ENCODE data around the gene CDH5. TPM values are rescaled to one million over a fixed set of nuclear protein-coding genes. Genes with fewer than 3 reads are reported as not detected.

CDH5 gene
- total RNA-seq, 2 experiments from 2014 or later: not detected

GRCh38 chr16:66359811-66360608 lies 6.5 kb upstream of the CDH5 start:
- no peak for ATAC-seq
- CTCF ChIA-PET: interaction anchor here (1.2 to 1.6 kb wide), 3 partner anchors 8 to 16 kb away, joined by 3 to 4 read pairs (median 4); no protein-coding TSS in a partner anchor
- Mint-ChIP-seq H3K27ac (no peak overlapping the region), H3K9me3 (ENCODE audit: low read depth) (no peaks in the 10 kb centered on the region), H3K27me3 (peaks cover 62% of the 10 kb centered on the region), H3K36me3 (no peaks in the 10 kb centered on the region), H3K4me3 (no peak overlapping the region), H3K4me1 (peaks cover 8% of the 10 kb centered on the region)
- DNase-seq: no peak

- peaks cover 67% of the 10 kb centered on the region for H3K27me3 Mint-ChIP-seq
- no peak overlapping the region for H3K27ac Mint-ChIP-seq
- no peak overlapping the region for H3K4me3 Mint-ChIP-seq
Measured at GRCh38 chr16:66360624-66361324, 5.7 kb upstream of the CDH5 start.

GRCh38 chr16:66361604-66362135 lies 4.8 kb upstream of the CDH5 start:
- no peak overlapping the region for H3K27ac Mint-ChIP-seq
- no peak for ATAC-seq
- peaks cover 8% of the 10 kb centered on the region for H3K4me1 Mint-ChIP-seq
- DNase-seq: no peak
- no peaks in the 10 kb centered on the region for H3K9me3 Mint-ChIP-seq (ENCODE audit: low read depth)
- H3K4me3 Mint-ChIP-seq: no peak overlapping the region
- H3K27me3 Mint-ChIP-seq: peaks cover 65% of the 10 kb centered on the region
- CTCF ChIA-PET: no interaction called here
- no peaks in the 10 kb centered on the region for H3K36me3 Mint-ChIP-seq

More at GRCh38 chr16:66360624-66361324, 5.7 kb upstream of the CDH5 start:
- DNase-seq (no peak), ATAC-seq (no peak)
- Mint-ChIP-seq H3K36me3 (no peaks in the 10 kb centered on the region), H3K4me1 (peaks cover 8% of the 10 kb centered on the region), H3K9me3 (ENCODE audit: low read depth) (no peaks in the 10 kb centered on the region)
- CTCF ChIA-PET: no interaction called here

- H3K9me3 Mint-ChIP-seq (ENCODE audit: low read depth): no peaks in the 10 kb centered on the region
- no peak overlapping the region for H3K4me3 Mint-ChIP-seq
- no peak for ATAC-seq
- H3K27me3 Mint-ChIP-seq: peaks cover 58% of the 10 kb centered on the region
- DNase-seq: no peak
- H3K27ac Mint-ChIP-seq: no peak overlapping the region
- peaks cover 8% of the 10 kb centered on the region for H3K4me1 Mint-ChIP-seq
- CTCF ChIA-PET: interaction anchor here (1.2 kb wide), 1 partner anchor 18 kb away, joined by 3 read pairs; no protein-coding TSS in a partner anchor
- H3K36me3 Mint-ChIP-seq: no peaks in the 10 kb centered on the region
Measured at GRCh38 chr16:66363211-66363777, 3.2 kb upstream of the CDH5 start.

- CTCF ChIA-PET: interaction anchor here (1.8 kb wide), 1 partner anchor 22 kb away, joined by 5 read pairs; no protein-coding TSS in a partner anchor
- ATAC-seq (no peak), DNase-seq (no peak)
- H3K27me3 Mint-ChIP-seq: peaks cover 53% of the 10 kb centered on the region
- no peak overlapping the region for H3K4me3 Mint-ChIP-seq
- H3K27ac Mint-ChIP-seq: no peak overlapping the region
- H3K9me3 Mint-ChIP-seq (ENCODE audit: low read depth): no peaks in the 10 kb centered on the region
- H3K4me1 Mint-ChIP-seq: peaks cover 16% of the 10 kb centered on the region
- no peaks in the 10 kb centered on the region for H3K36me3 Mint-ChIP-seq
Measured at GRCh38 chr16:66364117-66364958, 2.2 kb upstream of the CDH5 start.

- CTCF ChIA-PET: interaction anchor here (1.2 to 1.8 kb wide), 3 partner anchors 8 to 23 kb away, joined by 3 to 5 read pairs (median 4); no protein-coding TSS in a partner anchor
- DNase-seq: no peak
- Mint-ChIP-seq H3K27me3 (peaks cover 49% of the 10 kb centered on the region), H3K36me3 (no peaks in the 10 kb centered on the region), H3K4me1 (peaks cover 16% of the 10 kb centered on the region), H3K4me3 (no peak overlapping the region), H3K27ac (no peak overlapping the region), H3K9me3 (ENCODE audit: low read depth) (no peaks in the 10 kb centered on the region)
- ATAC-seq: no peak
Measured at GRCh38 chr16:66364959-66365306, 1.6 kb upstream of the CDH5 start.

- ATAC-seq (no peak), DNase-seq (no peak)
- no peak overlapping the region for H3K4me3 Mint-ChIP-seq
- CTCF ChIA-PET: interaction anchor here (1.2 to 1.8 kb wide), 3 partner anchors 9 to 23 kb away, joined by 3 to 5 read pairs (median 4); no protein-coding TSS in a partner anchor
- H3K36me3 Mint-ChIP-seq: no peaks in the 10 kb centered on the region
- no peak overlapping the region for H3K27ac Mint-ChIP-seq
- peaks cover 13% of the 10 kb centered on the region for H3K4me1 Mint-ChIP-seq
- H3K9me3 Mint-ChIP-seq (ENCODE audit: low read depth): no peaks in the 10 kb centered on the region
- H3K27me3 Mint-ChIP-seq: peaks cover 42% of the 10 kb centered on the region
Measured at GRCh38 chr16:66365651-66366050, 840 bp upstream of the CDH5 start.

- DNase-seq: no peak
- Mint-ChIP-seq H3K27ac (no peak overlapping the region), H3K27me3 (peaks cover 18% of the 10 kb centered on the region), H3K36me3 (no peaks in the 10 kb centered on the region), H3K4me1 (peaks cover 8% of the 10 kb centered on the region), H3K4me3 (no peak overlapping the region), H3K9me3 (ENCODE audit: low read depth) (no peaks in the 10 kb centered on the region)
- no peak for ATAC-seq
- CTCF ChIA-PET: interaction anchor here (0.9 to 2.1 kb wide), 4 partner anchors 9 to 500 kb away, joined by 3 to 7 read pairs (median 4); no protein-coding TSS in a partner anchor
Measured at GRCh38 chr16:66367968-66368891, 1.7 kb downstream of the CDH5 start.

GRCh38 chr16:66369055-66369592 lies 2.6 kb downstream of the CDH5 start:
- peak; percentile 39 for ATAC-seq
- CTCF ChIA-PET: no interaction called here
- Mint-ChIP-seq H3K4me1 (peaks cover 8% of the 10 kb centered on the region), H3K4me3 (no peak overlapping the region), H3K36me3 (no peaks in the 10 kb centered on the region), H3K27me3 (peaks cover 13% of the 10 kb centered on the region), H3K9me3 (ENCODE audit: low read depth) (no peaks in the 10 kb centered on the region), H3K27ac (peak overlapping the region; percentile 16)
- DNase-seq: peak; percentile 45

- Mint-ChIP-seq H3K9me3 (ENCODE audit: low read depth) (no peaks in the 10 kb centered on the region), H3K27me3 (no peaks in the 10 kb centered on the region), H3K4me3 (no peak overlapping the region), H3K4me1 (peaks cover 8% of the 10 kb centered on the region), H3K36me3 (no peaks in the 10 kb centered on the region), H3K27ac (no peak overlapping the region)
- DNase-seq: no peak
- CTCF ChIA-PET: interaction anchor here (1.1 to 1.8 kb wide), 3 partner anchors 11 to 14 kb away, joined by 3 to 4 read pairs (median 4); no protein-coding TSS in a partner anchor
- no peak for ATAC-seq
Measured at GRCh38 chr16:66370786-66371684, 4.5 kb downstream of the CDH5 start.
